K562 (cell line): ENCODE results near the gene ANO2. TPM values are rescaled to one million over a fixed set of nuclear protein-coding genes. Genes with fewer than 3 reads are reported as not detected.

Experiments used
- ATAC-seq: fragments of 200-7000 bp; cut with Tn5 transposase; 3 replicates; pipeline ENCODE4 v1.9.1; 2020; ENCODE audit warnings: moderate library complexity
- BruUV-seq: library from RNA; stranded (reverse); fragments of 400-500 nt; replicated peaks from 2 replicates; lab custom pipeline; 2021; lab: Mats Ljungman, UMichigan
- CTCF ChIA-PET: fragments of 300-600 bp; formaldehyde crosslinking; extraction: SDS; loops from one replicate; lab custom pipeline; 2021; ENCODE audit warnings: low intra/inter-chr PET ratio; lab: Yijun Ruan, JAX
- POLR2A ChIA-PET: fragments of 300-600, 350-650 bp; sonication (Branson Sonifier 250); formaldehyde crosslinking; extraction: SDS; loops from one replicate; lab custom pipeline; 2021; ENCODE audit warnings: antibody characterized with exemption, inconsistent platforms; lab: Yijun Ruan, JAX
- DNase-seq, 4 experiments: peaks; one replicate each; pipeline versions ENCODE4 v3.0.0 to v3.0.0-alpha.2; 2011 to 2018; ENCODE audit warnings: low spot score in 3 of 4, mixed read lengths in 3 of 4; ENCODE audit errors: extremely low read depth in 1 of 4
- FAIRE-seq: peaks from 2 replicates; lab custom pipeline; 2011; peaks lifted over from hg19 to GRCh38; lab: Jason Lieb, UNC
- H2AFZ ChIP-seq: 2 replicates; pipeline ENCODE4 v1.6.0; 2011; ENCODE audit warnings: low read depth, low read length, control low read depth, inconsistent platforms
- H3K27ac ChIP-seq: fragments of 200-600 bp; 3 replicates; pipeline ENCODE4 v1.8.0; 2011; ENCODE audit warnings: low read depth, mild to moderate bottlenecking, control low read depth, inconsistent platforms, low read length, moderate library complexity, mixed read lengths; ENCODE audit errors: extremely low read depth
- H3K27me3 ChIP-seq, 2 experiments: fragments of 300-600 bp in 1 of 2; 2 replicates in 1 of 2; 3 replicates in 1 of 2; pipeline versions ENCODE4 v1.6.0 to v1.8.0; 2011; ENCODE audit warnings: inconsistent platforms in 2 of 2, low read length in 2 of 2, mild to moderate bottlenecking in 1 of 2, mixed read lengths in 1 of 2, moderate library complexity in 1 of 2; ENCODE audit not compliant: control insufficient read depth in 2 of 2, insufficient read depth in 2 of 2
- H3K36me3 ChIP-seq: fragments of 300-600 bp; 3 replicates; pipeline ENCODE4 v1.8.0; 2011; ENCODE audit warnings: mild to moderate bottlenecking, low read length, inconsistent platforms; ENCODE audit not compliant: control insufficient read depth, insufficient read depth
- H3K4me1 ChIP-seq, 2 experiments: fragments of 200-600 bp in 1 of 2; replicated peaks in 1 of 2; 2 replicates in 1 of 2; 3 replicates in 1 of 2; pipeline versions ENCODE4 v1.5.1 to v1.8.0; 2011; ENCODE audit warnings: inconsistent platforms in 2 of 2, low read length in 2 of 2, mild to moderate bottlenecking in 1 of 2, mixed read lengths in 1 of 2, moderate library complexity in 1 of 2; ENCODE audit not compliant: control insufficient read depth in 2 of 2, insufficient read depth in 2 of 2
- H3K4me2 ChIP-seq: 2 replicates; pipeline ENCODE4 v1.6.1; 2011; ENCODE audit warnings: low read length, control low read depth, inconsistent platforms, mixed read lengths; ENCODE audit not compliant: insufficient read depth
- H3K4me3 ChIP-seq: fragments of 200-600 bp; sonication (generic), shearing (Covaris generic); 2 replicates; pipeline ENCODE4 v1.5.1; 2016; ENCODE audit warnings: control low read depth, inconsistent platforms
- H3K79me2 ChIP-seq: fragments of 200-600 bp; 3 replicates; pipeline ENCODE4 v1.8.0; 2011; ENCODE audit warnings: low read length, inconsistent platforms; ENCODE audit not compliant: control insufficient read depth, insufficient read depth
- H3K9ac ChIP-seq, 2 experiments: 2 replicates each; pipeline versions ENCODE4 v1.6.0 to v1.6.1; 2011; ENCODE audit warnings: low read depth in 2 of 2, low read length in 2 of 2, control low read depth in 1 of 2, inconsistent platforms in 1 of 2, mild to moderate bottlenecking in 1 of 2, mixed read lengths in 1 of 2; ENCODE audit not compliant: insufficient read depth in 1 of 2
- H3K9me1 ChIP-seq: one replicate; pipeline ENCODE4 v1.6.0; 2011; ENCODE audit warnings: inconsistent platforms, mild to moderate bottlenecking, low read length, moderate library complexity; ENCODE audit not compliant: control insufficient read depth, insufficient read depth
- H3K9me3 ChIP-seq: replicated peaks from 2 replicates; pipeline ENCODE4 v1.5.1; 2011; ENCODE audit warnings: low read depth, low read length, inconsistent platforms; ENCODE audit not compliant: control insufficient read depth, insufficient read depth
- H4K20me1 ChIP-seq: replicated peaks from 2 replicates; pipeline ENCODE4 v1.6.1; 2011; ENCODE audit warnings: low read length, inconsistent platforms, mixed read lengths; ENCODE audit not compliant: control insufficient read depth, insufficient read depth
- ARID4B ChIP-seq: sonication (generic); formaldehyde crosslinking; IDR thresholded peaks from 2 replicates; pipeline ENCODE4 v1.8.0; 2022; ENCODE audit warnings: mild to moderate bottlenecking, missing genetic modification reagents
- BACH1 ChIP-seq: fragments of 200-800 bp; sonication (Bioruptor generic); IDR thresholded peaks from 2 replicates; pipeline ENCODE4 v1.6.1; 2016; ENCODE audit warnings: missing genetic modification characterization, missing compliant biosample characterization
- E2F4 ChIP-seq: sonication (generic); formaldehyde crosslinking; IDR thresholded peaks from 2 replicates; pipeline ENCODE4 v1.8.0; 2022; ENCODE audit warnings: mild to moderate bottlenecking, low read depth, missing genetic modification reagents
- ESRRB ChIP-seq: fragments of 250-450 bp; sonication (Bioruptor Pico); IDR thresholded peaks from 2 replicates; pipeline ENCODE4 v1.5.0; 2020; ENCODE audit warnings: mild to moderate bottlenecking, moderate library complexity, borderline replicate concordance
- FIP1L1 ChIP-seq: fragments of 200-400 bp; formaldehyde crosslinking; IDR thresholded peaks from 2 replicates; pipeline ENCODE4 v1.6.1; 2018; ENCODE audit warnings: mild to moderate bottlenecking, low read depth, low read length; ENCODE audit not compliant: poor library complexity, severe bottlenecking
- HSF4 ChIP-seq: fragments of 250-450 bp; sonication (Bioruptor Pico); IDR thresholded peaks from 2 replicates; pipeline ENCODE4 v2.1.2; 2022; ENCODE audit warnings: mild to moderate bottlenecking, moderate library complexity, borderline replicate concordance
- TFAM ChIP-seq: fragments of 250-450 bp; sonication (Bioruptor Pico); conservative IDR thresholded peaks from 2 replicates; pipeline ENCODE4 v1.5.0; 2021; ENCODE audit warnings: mild to moderate bottlenecking, moderate library complexity
- TGIF2 ChIP-seq: sonication (generic); formaldehyde crosslinking; IDR thresholded peaks from 2 replicates; pipeline ENCODE4 v1.8.1; 2022; ENCODE audit warnings: mild to moderate bottlenecking, missing genetic modification reagents, moderate library complexity
- ZNF407 ChIP-seq: fragments of 450-650 bp; IDR thresholded peaks from 2 replicates; pipeline ENCODE4 v1.6.1; 2016; ENCODE audit warnings: low read depth
- WGBS: fragments of 100-300 bp; shearing (Covaris generic); methylation state at CpG from one replicate; pipeline ENCODE4 v1.1.6; 2016; ENCODE audit warnings: low coverage, mixed read lengths; ENCODE audit not compliant: insufficient coverage; ENCODE audit errors: missing lambda C conversion rate; 5-methylcytosine and 5-hydroxymethylcytosine counted together
- in situ Hi-C: fragments of 300-500 bp; cut with MboI; formaldehyde crosslinking; loops from 4 replicates; pipeline ENCODE4 v1.15.0; 2018; ENCODE audit warnings: inconsistent platforms, mixed read lengths
- intact Hi-C: fragments of 100-400 bp; cut with micrococcal nuclease; formaldehyde crosslinking; loops from 2 replicates; pipeline ENCODE4 v1.14.2; 2022
- polyA plus RNA-seq, 8 experiments: library from polyadenylated mRNA; depleted of rRNA in 4 of 8; stranded (reverse) in 5 of 8; unstranded in 3 of 8; fragments of >200 nt; fragmentation: Nextera tagmentation in 2 of 8; fragmentation: Illumina TruSeq in 1 of 8; extraction: Ambion mirVana in 2 of 8; extraction: Trizol in 1 of 8; gene quantifications; 2 replicates each; pipeline versions ENCODE4 v1.2.1 to v1.2.3, GENCODE V29; 2011 to 2014; ENCODE audit warnings: inconsistent platforms in 1 of 8, missing spikeins in 1 of 8
- total RNA-seq, 7 experiments: library from RNA; depleted of rRNA in 6 of 7; stranded (reverse); fragments of >200 nt in 6 of 7; fragmentation: Illumina TruSeq in 2 of 7; extraction: Trizol in 2 of 7; gene quantifications; 2 replicates each; pipeline versions ENCODE4 v1.2.1 to v1.2.3, GENCODE V29; 2011 to 2021; ENCODE audit warnings: low replicate concordance in 1 of 7

ANO2 gene
- total and polyA plus RNA-seq, 9 of the 15 experiments (the other 6 are each of a cell fraction or from before 2014, with no cell fraction given): 0.64 TPM; not detected in 8

GRCh38 chr12:5549011-5549410, 396.0 kb downstream of the ANO2 start:
- BruUV-seq: no TSS peak
- no peak for TF ChIP-seq TGIF2
- no peak for TF ChIP-seq TFAM (CRISPR knock-in tag)
- no peak for TF ChIP-seq ZNF407
- TF ChIP-seq ESRRB (CRISPR knock-in tag): no peak
- no peak for TF ChIP-seq FIP1L1
- TF ChIP-seq HSF4 (CRISPR knock-in tag): no peak
- TF ChIP-seq ARID4B: no peak
- no peak for TF ChIP-seq E2F4 (CRISPR knock-in tag)
- no peak for TF ChIP-seq BACH1 (tag)

More at GRCh38 chr12:5549011-5549410, 396.0 kb downstream of the ANO2 start:
- Histone ChIP-seq H3K9ac (no peak overlapping the region), H4K20me1 (no peaks in the 10 kb centered on the region), H3K27me3 (no peaks in the 10 kb centered on the region), H3K9me3 (no peaks in the 10 kb centered on the region), H3K79me2 (no peaks in the 10 kb centered on the region), H3K4me1 (no peaks in the 10 kb centered on the region), H2AFZ (no peak overlapping the region), H3K9me1 (no peaks in the 10 kb centered on the region), H3K4me2 (no peak overlapping the region), H3K27ac (no peak overlapping the region), H3K4me3 (no peak overlapping the region), H3K36me3 (no peaks in the 10 kb centered on the region)
- 2% methylated on average over 5 of the region's 5 CpGs for WGBS
- CTCF ChIA-PET: no interaction called here
- ATAC-seq: no peak
- FAIRE-seq: no peak
- intact Hi-C loops: no loop called here
- in situ Hi-C loops: no loop called here
- DNase-seq: no peak
- POLR2A ChIA-PET: no interaction called here
